ENCODE data around the gene F2R. TPM values are rescaled to one million over a fixed set of nuclear protein-coding genes. Genes with fewer than 3 reads are reported as not detected.

Gene F2R
- total RNA-seq: 105 and 111 TPM in 2 replicates

- TF ChIP-seq, protein P1, sequence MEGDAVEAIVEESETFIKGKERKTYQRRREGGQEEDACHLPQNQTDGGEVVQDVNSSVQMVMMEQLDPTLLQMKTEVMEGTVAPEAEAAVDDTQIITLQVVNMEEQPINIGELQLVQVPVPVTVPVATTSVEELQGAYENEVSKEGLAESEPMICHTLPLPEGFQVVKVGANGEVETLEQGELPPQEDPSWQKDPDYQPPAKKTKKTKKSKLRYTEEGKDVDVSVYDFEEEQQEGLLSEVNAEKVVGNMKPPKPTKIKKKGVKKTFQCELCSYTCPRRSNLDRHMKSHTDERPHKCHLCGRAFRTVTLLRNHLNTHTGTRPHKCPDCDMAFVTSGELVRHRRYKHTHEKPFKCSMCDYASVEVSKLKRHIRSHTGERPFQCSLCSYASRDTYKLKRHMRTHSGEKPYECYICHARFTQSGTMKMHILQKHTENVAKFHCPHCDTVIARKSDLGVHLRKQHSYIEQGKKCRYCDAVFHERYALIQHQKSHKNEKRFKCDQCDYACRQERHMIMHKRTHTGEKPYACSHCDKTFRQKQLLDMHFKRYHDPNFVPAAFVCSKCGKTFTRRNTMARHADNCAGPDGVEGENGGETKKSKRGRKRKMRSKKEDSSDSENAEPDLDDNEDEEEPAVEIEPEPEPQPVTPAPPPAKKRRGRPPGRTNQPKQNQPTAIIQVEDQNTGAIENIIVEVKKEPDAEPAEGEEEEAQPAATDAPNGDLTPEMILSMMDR (IDR thresholded peaks at IDR 0.05; ENCODE audit: insufficient read depth, low read length, poor library complexity, severe bottlenecking): no peak
- DNase-seq (ENCODE audit: low read depth): no peak
- Histone ChIP-seq H3K4me3 (ENCODE audit: low read depth, low read length) (peak within 1 kb of the TSS; percentile 95), H3K27me3 (ENCODE audit: control insufficient read depth, insufficient read depth, low read length) (no peaks in the 10 kb centered on the region), H3K36me3 (ENCODE audit: control insufficient read depth, insufficient read depth, low read length) (no peaks in the 10 kb centered on the region)
These were observed at the start of gene F2R for GRCh38 chr5:76715736-76716455. Gene F2R (plus strand): TSS chr5:76716126. CDS start chr5:76716308, 182 bp downstream.

GRCh38 chr5:76667495-76667894 lies 48.4 kb upstream of the F2R start:
- H3K4me3 ChIP-seq (ENCODE audit: low read depth, low read length): no peak overlapping the region
- no peaks in the 10 kb centered on the region for H3K27me3 ChIP-seq (ENCODE audit: control insufficient read depth, insufficient read depth, low read length)
- TF ChIP-seq, protein P1 (IDR thresholded peaks at IDR 0.05; ENCODE audit: insufficient read depth, low read length, poor library complexity, severe bottlenecking): no peak
- no peak for DNase-seq (ENCODE audit: low read depth)
- no peaks in the 10 kb centered on the region for H3K36me3 ChIP-seq (ENCODE audit: control insufficient read depth, insufficient read depth, low read length)

DNA sequence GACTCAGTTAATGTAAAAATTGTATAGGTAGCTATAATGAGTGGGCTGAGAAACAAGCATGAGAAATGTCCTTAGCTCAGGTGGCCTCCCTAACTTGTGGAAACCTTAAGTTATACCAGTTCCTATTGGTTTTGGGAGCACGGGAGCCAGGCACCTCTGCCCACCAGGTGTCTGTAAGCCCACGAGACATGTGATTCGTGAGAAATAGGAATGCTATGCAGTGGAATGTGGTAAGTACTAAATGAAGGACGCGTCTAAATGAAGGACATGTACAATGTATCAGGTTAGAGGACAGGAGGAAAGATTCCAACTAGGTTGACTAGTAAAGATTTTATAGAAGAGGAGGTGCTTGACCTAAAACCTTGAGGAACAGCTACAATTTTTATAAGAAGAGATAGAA lies 46.7 kb upstream of the F2R start:
- no peaks in the 10 kb centered on the region for H3K27me3 ChIP-seq (ENCODE audit: control insufficient read depth, insufficient read depth, low read length)
- no peak overlapping the region for H3K4me3 ChIP-seq (ENCODE audit: low read depth, low read length)
- DNase-seq (ENCODE audit: low read depth): no peak
- TF ChIP-seq, protein P1 (IDR thresholded peaks at IDR 0.05; ENCODE audit: insufficient read depth, low read length, poor library complexity, severe bottlenecking): no peak
- no peaks in the 10 kb centered on the region for H3K36me3 ChIP-seq (ENCODE audit: control insufficient read depth, insufficient read depth, low read length)

DNA sequence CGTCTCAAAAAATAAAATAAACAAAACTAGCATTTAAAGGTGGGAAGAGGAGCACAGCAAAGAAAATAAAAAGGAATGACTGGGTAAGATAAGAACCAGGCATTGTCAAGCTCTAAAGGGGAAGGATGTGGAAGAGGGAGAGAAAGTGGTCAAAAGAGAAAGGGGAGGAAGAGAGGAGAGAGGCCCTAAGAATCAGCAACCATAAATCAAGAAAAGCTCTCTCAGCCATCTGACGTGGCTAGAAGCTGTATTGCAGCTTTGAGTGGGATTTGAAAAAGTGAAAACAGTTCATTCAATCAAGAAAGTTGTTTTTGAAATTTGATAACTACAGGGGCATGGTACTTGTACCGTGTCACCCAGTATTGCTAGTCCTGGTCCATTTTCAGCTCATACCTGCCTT lies 45.4 kb upstream of the F2R start:
- Histone ChIP-seq H3K4me3 (ENCODE audit: low read depth, low read length) (no peak overlapping the region), H3K36me3 (ENCODE audit: control insufficient read depth, insufficient read depth, low read length) (no peaks in the 10 kb centered on the region), H3K27me3 (ENCODE audit: control insufficient read depth, insufficient read depth, low read length) (no peaks in the 10 kb centered on the region)
- DNase-seq (ENCODE audit: low read depth): no peak
- TF ChIP-seq, protein P1 (IDR thresholded peaks at IDR 0.05; ENCODE audit: insufficient read depth, low read length, poor library complexity, severe bottlenecking): no peak

DNA sequence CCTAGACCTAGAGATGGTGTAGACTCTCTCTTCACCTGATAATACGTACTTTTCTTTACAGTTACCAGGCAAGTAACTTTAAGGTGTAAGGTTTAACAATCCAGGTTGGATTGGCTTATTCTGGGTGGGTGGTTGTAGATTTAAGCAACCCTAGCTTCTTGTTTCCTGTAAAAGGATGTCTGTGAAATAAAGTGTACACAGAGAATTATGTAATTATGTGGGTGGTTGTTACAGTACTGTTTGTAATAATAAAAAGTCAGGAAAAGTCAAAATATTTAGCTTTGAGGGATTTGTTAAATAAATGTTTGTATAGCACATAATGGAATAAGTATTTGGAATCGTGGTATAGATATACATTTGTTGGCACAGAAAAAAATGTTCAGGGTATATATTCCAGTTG lies 43.7 kb upstream of the F2R start:
- Histone ChIP-seq H3K4me3 (ENCODE audit: low read depth, low read length) (no peak overlapping the region), H3K27me3 (ENCODE audit: control insufficient read depth, insufficient read depth, low read length) (no peaks in the 10 kb centered on the region), H3K36me3 (ENCODE audit: control insufficient read depth, insufficient read depth, low read length) (no peaks in the 10 kb centered on the region)
- TF ChIP-seq, protein P1 (IDR thresholded peaks at IDR 0.05; ENCODE audit: insufficient read depth, low read length, poor library complexity, severe bottlenecking): no peak
- no peak for DNase-seq (ENCODE audit: low read depth)

GRCh38 chr5:76673125-76673524 lies 42.8 kb upstream of the F2R start:
- DNase-seq (ENCODE audit: low read depth): no peak
- no peaks in the 10 kb centered on the region for H3K36me3 ChIP-seq (ENCODE audit: control insufficient read depth, insufficient read depth, low read length)
- no peaks in the 10 kb centered on the region for H3K27me3 ChIP-seq (ENCODE audit: control insufficient read depth, insufficient read depth, low read length)
- TF ChIP-seq, protein P1 (IDR thresholded peaks at IDR 0.05; ENCODE audit: insufficient read depth, low read length, poor library complexity, severe bottlenecking): no peak
- H3K4me3 ChIP-seq (ENCODE audit: low read depth, low read length): no peak overlapping the region
